SK-N-SH (cell line): ENCODE measurements around the gene DDRGK1. TPM values are rescaled to one million over a fixed set of nuclear protein-coding genes. Genes with fewer than 3 reads are reported as not detected.

Experiments used
- CTCF ChIA-PET: fragments of 300-600, 350-600 bp; formaldehyde crosslinking; extraction: SDS; loops from one replicate; lab custom pipeline; 2021; lab: Yijun Ruan, JAX
- POLR2A ChIA-PET: fragments of 350-600 bp; sonication (Branson Sonifier 250); formaldehyde crosslinking; extraction: SDS; loops from one replicate; lab custom pipeline; 2020; ENCODE audit warnings: antibody characterized with exemption, inconsistent platforms; lab: Yijun Ruan, JAX
- DNase-seq: peaks from one replicate; pipeline ENCODE4 v3.0.0; 2012
- H2AFZ ChIP-seq: fragments of 200-600 bp; sonication (generic); 2 replicates; pipeline ENCODE4 v1.8.1; 2016; ENCODE audit warnings: antibody characterized with exemption, mild to moderate bottlenecking, low read depth
- H3F3A ChIP-seq: fragments of 200-600 bp; sonication (generic); replicated peaks from 2 replicates; pipeline ENCODE3; 2016; ENCODE audit warnings: antibody characterized with exemption, mild to moderate bottlenecking; ENCODE audit not compliant: insufficient read depth
- H3K27ac ChIP-seq, 2 experiments: fragments of 200-500 bp in 1 of 2; fragments of 200-600 bp in 1 of 2; sonication (Bioruptor generic) in 1 of 2; sonication (generic), shearing (Covaris generic) in 1 of 2; 2 replicates each; pipeline versions ENCODE4 v1.5.1 to v1.6.1; 2014 to 2016; ENCODE audit warnings: low read depth in 2 of 2, inconsistent platforms in 1 of 2, low read length in 1 of 2, mild to moderate bottlenecking in 1 of 2, mixed read lengths in 1 of 2
- H3K27me3 ChIP-seq: fragments of 200-600 bp; sonication (generic), shearing (Covaris generic); 2 replicates; pipeline ENCODE4 v1.6.1; 2016; ENCODE audit warnings: mixed run types; ENCODE audit not compliant: insufficient read depth
- H3K36me3 ChIP-seq, 2 experiments: fragments of 200-500 bp in 1 of 2; fragments of 200-600 bp in 1 of 2; sonication (Bioruptor generic) in 1 of 2; sonication (generic) in 1 of 2; replicated peaks in 1 of 2; 2 replicates each; pipeline versions ENCODE3 to v1.5.1; 2014 to 2016; ENCODE audit warnings: low read length in 1 of 2, mild to moderate bottlenecking in 1 of 2; ENCODE audit not compliant: insufficient read depth in 2 of 2, control insufficient read depth in 1 of 2
- H3K4me1 ChIP-seq, 2 experiments: fragments of 200-500 bp in 1 of 2; fragments of 200-600 bp in 1 of 2; sonication (Bioruptor generic) in 1 of 2; sonication (generic), shearing (Covaris generic) in 1 of 2; 2 replicates each; pipeline versions ENCODE4 v1.5.1 to v1.6.1; 2014 to 2016; ENCODE audit warnings: low read depth in 1 of 2, low read length in 1 of 2, mixed run types in 1 of 2; ENCODE audit not compliant: insufficient read depth in 2 of 2, control insufficient read depth in 1 of 2
- H3K4me2 ChIP-seq: fragments of 200-600 bp; sonication (generic), shearing (Covaris generic); 2 replicates; pipeline ENCODE4 v1.6.1; 2017; ENCODE audit warnings: mixed run types
- H3K4me3 ChIP-seq, 2 experiments: fragments of 200-500 bp in 1 of 2; fragments of 200-600 bp in 1 of 2; sonication (Bioruptor generic) in 1 of 2; sonication (generic), shearing (Covaris generic) in 1 of 2; 2 replicates each; pipeline versions ENCODE4 v1.5.1 to v1.8.1; 2014 to 2016; ENCODE audit warnings: low read depth in 2 of 2, inconsistent platforms in 1 of 2, low read length in 1 of 2, mild to moderate bottlenecking in 1 of 2, mixed read lengths in 1 of 2, moderate library complexity in 1 of 2
- H3K79me2 ChIP-seq: fragments of 200-600 bp; sonication (generic); 2 replicates; pipeline ENCODE4 v1.8.1; 2017; ENCODE audit warnings: mild to moderate bottlenecking; ENCODE audit not compliant: insufficient read depth
- H3K9ac ChIP-seq: fragments of 200-600 bp; sonication (generic); 2 replicates; pipeline ENCODE4 v1.6.1; 2017; ENCODE audit warnings: mixed run types
- H3K9me2 ChIP-seq: fragments of 200-600 bp; sonication (generic); 2 replicates; pipeline ENCODE4 v1.6.1; 2017; ENCODE audit warnings: mixed run types
- H3K9me3 ChIP-seq: fragments of 200-600 bp; sonication (generic); 2 replicates; pipeline ENCODE4 v1.6.1; 2017; ENCODE audit warnings: mixed run types, mild to moderate bottlenecking, moderate library complexity
- H4K20me1 ChIP-seq: fragments of 200-600 bp; sonication (generic); 2 replicates; pipeline ENCODE4 v1.6.1; 2017; ENCODE audit warnings: mild to moderate bottlenecking, mixed run types; ENCODE audit not compliant: insufficient read depth
- ELF1 ChIP-seq: IDR thresholded peaks from 2 replicates; pipeline ENCODE4 v1.4.0; 2012
- FOXJ3 ChIP-seq: sonication (generic); formaldehyde crosslinking; IDR thresholded peaks from 2 replicates; pipeline ENCODE4 v1.5.1; 2020; ENCODE audit warnings: mild to moderate bottlenecking, missing genetic modification reagents
- FOXM1 ChIP-seq: IDR thresholded peaks from 2 replicates; pipeline ENCODE4 v1.4.0; 2012; ENCODE audit warnings: low read depth, mild to moderate bottlenecking
- GABPA ChIP-seq: IDR thresholded peaks from 2 replicates; pipeline ENCODE4 v1.4.0; 2012; ENCODE audit warnings: low read depth, mild to moderate bottlenecking
- GATA2 ChIP-seq: sonication (generic); formaldehyde crosslinking; IDR thresholded peaks from 2 replicates; pipeline ENCODE4 v1.5.0; 2020; ENCODE audit warnings: mild to moderate bottlenecking, missing genetic modification reagents
- IRF3 ChIP-seq: fragments of 150-350 bp; IDR thresholded peaks from 2 replicates; pipeline ENCODE4 v1.6.1; 2016; ENCODE audit warnings: mild to moderate bottlenecking, low read depth, low read length
- JUND ChIP-seq: IDR thresholded peaks from 2 replicates; pipeline ENCODE4 v1.4.0; 2012
- MAX ChIP-seq: IDR thresholded peaks from 2 replicates; pipeline ENCODE4 v1.4.0; 2012; ENCODE audit warnings: low read depth
- MEF2A ChIP-seq: IDR thresholded peaks from 2 replicates; pipeline ENCODE4 v1.4.0; 2012; ENCODE audit warnings: low read depth, borderline replicate concordance
- NRF1 ChIP-seq: IDR thresholded peaks from 2 replicates; pipeline ENCODE4 v1.6.1; 2012; ENCODE audit warnings: low read depth, mild to moderate bottlenecking, low read length
- PBX3 ChIP-seq: IDR thresholded peaks from 2 replicates; pipeline ENCODE4; 2012
- POLR2AphosphoS5 ChIP-seq: IDR thresholded peaks from 2 replicates; pipeline ENCODE4 v1.6.1; 2012; ENCODE audit warnings: low read depth, low read length
- RAD21 ChIP-seq: IDR thresholded peaks from 2 replicates; pipeline ENCODE4 v1.6.1; 2012; ENCODE audit warnings: mild to moderate bottlenecking, low read length
- REST ChIP-seq: IDR thresholded peaks from 2 replicates; pipeline ENCODE4 v1.6.1; 2012; ENCODE audit warnings: mild to moderate bottlenecking, low read depth, low read length, moderate library complexity
- RXRA ChIP-seq: IDR thresholded peaks from 2 replicates; pipeline ENCODE4 v1.4.0; 2012; ENCODE audit warnings: low read depth, mild to moderate bottlenecking, borderline replicate concordance
- SIN3A ChIP-seq: IDR thresholded peaks from 2 replicates; pipeline ENCODE4 v1.6.1; 2012; ENCODE audit warnings: low read depth, mild to moderate bottlenecking, low read length, moderate library complexity, borderline replicate concordance
- TAF1 ChIP-seq: IDR thresholded peaks from 2 replicates; pipeline ENCODE4 v1.6.1; 2012; ENCODE audit warnings: low read depth, mild to moderate bottlenecking, low read length, moderate library complexity, borderline replicate concordance
- USF1 ChIP-seq: IDR thresholded peaks from 2 replicates; pipeline ENCODE4 v1.4.0; 2012; ENCODE audit warnings: low read depth, borderline replicate concordance
- USF2 ChIP-seq: fragments of 150-350 bp; IDR thresholded peaks from 2 replicates; pipeline ENCODE4 v1.6.1; 2017; ENCODE audit warnings: antibody characterized with exemption, low read length, low read depth, borderline replicate concordance
- WGBS: methylation state at CpG from one replicate; pipeline ENCODE4 v1.1.6; 2017; ENCODE audit warnings: low lambda C conversion rate; 5-methylcytosine and 5-hydroxymethylcytosine counted together
- polyA plus RNA-seq, 3 experiments: library from polyadenylated mRNA; depleted of rRNA; stranded (reverse); fragments of >200 nt; gene quantifications; 2 replicates each; pipeline ENCODE4 v1.2.3, GENCODE V29; 2012

The DDRGK1 gene
- polyA plus RNA-seq, 1 of the 3 experiments (the other 2 are of a cell fraction): 70.6 TPM

GRCh38 chr20:3221398-3222226, 17.1 kb upstream of the DDRGK1 start:
- Histone ChIP-seq H3K9ac (no peak overlapping the region), H2AFZ (no peak overlapping the region), H4K20me1 (no peaks in the 10 kb centered on the region), H3K79me2 (no peaks in the 10 kb centered on the region), H3K4me1 (peaks cover 0 to 2% of the 10 kb centered on the region in 2 experiments; a peak in 1 of 4 replicates), H3K9me3 (no peaks in the 10 kb centered on the region), H3K27ac (no peak overlapping the region), H3K9me2 (no peaks in the 10 kb centered on the region), H3F3A (no peaks in the 10 kb centered on the region), H3K27me3 (no peaks in the 10 kb centered on the region), H3K4me2 (no peak overlapping the region), H3K36me3 (peaks cover 12 to 24% of the 10 kb centered on the region in 2 experiments), H3K4me3 (no peak overlapping the region)
- 89% methylated on average over 16 of the region's 18 CpGs for WGBS
- no peak for TF ChIP-seq MEF2A
- no peak for TF ChIP-seq IRF3
- TF ChIP-seq JUND: no peak
- TF ChIP-seq REST: no peak
- no peak for TF ChIP-seq RAD21
- TF ChIP-seq USF1: no peak
- no peak for TF ChIP-seq ELF1
- no peak for TF ChIP-seq SIN3A
- no peak for TF ChIP-seq RXRA
- TF ChIP-seq GATA2: no peak
- TF ChIP-seq MAX: no peak
- no peak for TF ChIP-seq FOXM1
- no peak for TF ChIP-seq GABPA
- TF ChIP-seq USF2: no peak
- no peak for TF ChIP-seq POLR2AphosphoS5
- no peak for TF ChIP-seq FOXJ3
- TF ChIP-seq TAF1: no peak
- TF ChIP-seq PBX3: no peak
- no peak for TF ChIP-seq NRF1
- no peak for DNase-seq
- ChIA-PET POLR2A (no interaction called here), CTCF (interaction anchor here (0.9 to 6.0 kb wide), 5 partner anchors 8 to 98 kb away, joined by 3 to 93 read pairs (median 3); no protein-coding TSS in a partner anchor)
